ENCODE data around the gene THEM4.
"Not testable (repeated sequence)": the region's sequence is repeated elsewhere in the genome, so short reads cannot be mapped to it uniquely, and the experiment has no call there.

Gene THEM4

DNA sequence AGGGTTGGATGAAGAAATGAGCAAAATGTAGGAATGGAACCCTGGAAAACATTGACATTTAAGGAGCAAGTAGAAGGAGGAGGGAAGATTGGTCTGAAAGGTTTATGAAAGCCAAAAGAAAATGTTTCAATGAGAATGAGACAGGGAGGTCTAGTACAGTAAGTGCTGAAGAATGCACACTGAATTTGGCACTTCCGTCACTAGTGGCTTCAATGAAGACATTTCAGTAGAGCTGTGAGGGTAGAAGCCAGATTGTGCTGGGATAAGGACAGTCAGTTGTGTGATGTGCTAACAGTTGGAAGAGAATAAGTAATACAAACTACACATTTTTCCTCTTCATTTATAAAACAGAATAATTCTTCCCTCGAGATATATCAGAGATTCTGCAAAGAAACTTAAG is 17.1 kb downstream of the THEM4 start:
- DNase-seq: no peak

DNA sequence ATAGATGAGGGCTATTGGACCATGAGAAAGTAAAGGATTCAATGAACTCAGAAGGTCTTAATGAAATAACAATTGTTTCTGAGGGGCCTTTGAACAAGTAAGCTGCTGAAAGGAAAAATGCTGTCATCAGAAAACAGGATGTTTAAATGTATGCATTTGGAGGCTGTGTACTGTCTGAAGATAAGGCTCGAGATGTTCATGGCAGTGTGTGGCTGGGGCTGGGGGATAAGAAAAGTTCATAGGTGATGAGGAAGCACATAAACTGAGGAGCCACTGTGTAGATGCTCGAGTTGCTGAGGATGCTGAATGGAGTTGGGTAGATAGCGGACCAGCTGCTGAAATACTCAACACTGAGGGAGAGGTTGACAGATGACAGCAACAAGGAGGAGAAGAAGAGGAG is 17.8 kb downstream of the THEM4 start:
- DNase-seq: no peak

DNA sequence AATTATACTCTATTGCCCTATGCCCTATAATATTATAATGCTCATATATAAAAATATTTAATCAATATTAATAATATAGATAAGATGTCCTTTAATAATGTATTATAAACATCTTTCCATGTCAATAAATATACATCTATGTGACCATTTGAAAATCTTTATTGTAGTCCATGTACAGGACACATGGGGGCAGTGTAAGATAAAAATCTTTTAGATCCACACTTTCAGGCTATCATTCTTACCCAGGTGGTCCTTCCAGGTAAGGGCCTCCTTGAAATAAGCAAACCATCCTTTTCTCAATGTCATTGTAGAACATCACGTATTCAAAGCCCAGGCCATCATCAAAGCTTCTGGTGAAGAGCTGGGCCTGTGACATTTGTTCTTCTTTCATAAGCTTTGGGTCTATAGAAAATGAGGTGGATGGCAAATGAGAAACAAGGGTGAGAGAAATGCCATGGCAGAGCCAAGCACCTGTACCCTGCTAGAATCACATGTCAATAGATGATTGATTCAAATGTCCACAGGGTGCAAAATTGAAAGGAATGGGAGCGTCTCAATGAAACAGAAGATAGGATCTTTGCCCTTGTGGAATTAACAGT is 20.2 kb downstream of the THEM4 start:
- no peak for DNase-seq

DNA sequence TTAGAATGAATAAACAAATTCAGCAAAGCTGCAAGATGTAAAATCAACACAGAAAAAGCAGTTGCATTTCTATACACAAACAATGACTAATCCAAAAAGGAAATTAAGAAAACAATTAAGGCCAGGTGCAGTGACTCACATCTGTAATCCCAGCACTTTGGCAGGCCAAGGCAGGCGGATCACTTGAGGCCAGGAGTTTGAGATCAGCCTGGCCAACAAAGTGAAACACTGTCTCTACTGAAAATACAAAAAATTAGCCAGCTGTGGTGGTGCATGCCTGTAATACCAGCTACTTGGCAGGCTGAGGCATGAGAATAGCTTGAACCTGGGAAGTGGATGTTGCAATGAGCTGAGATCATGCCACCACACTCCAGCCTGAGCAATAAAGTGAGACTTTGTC is 22.3 kb downstream of the THEM4 start:
- DNase-seq: no peak

DNA sequence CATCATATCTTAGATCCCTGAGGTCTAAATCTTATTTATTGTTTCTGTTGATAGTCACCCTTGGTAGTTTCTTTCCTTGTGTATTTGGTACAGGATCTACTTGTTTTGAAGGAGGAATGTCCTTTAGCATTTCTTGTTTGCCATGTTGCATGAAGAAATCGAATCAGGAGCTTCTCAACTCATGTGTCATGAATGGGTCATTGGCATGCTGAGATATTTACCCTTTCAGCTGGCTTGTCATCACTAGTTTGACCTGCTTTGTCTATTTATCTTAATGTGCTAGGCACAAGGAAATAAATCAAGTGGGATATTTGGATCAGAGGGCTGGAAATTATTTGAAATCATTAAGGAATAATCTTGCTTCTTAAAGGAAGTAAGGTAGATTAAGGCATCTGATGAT is 23.8 kb downstream of the THEM4 start:
- no peak for DNase-seq

DNA sequence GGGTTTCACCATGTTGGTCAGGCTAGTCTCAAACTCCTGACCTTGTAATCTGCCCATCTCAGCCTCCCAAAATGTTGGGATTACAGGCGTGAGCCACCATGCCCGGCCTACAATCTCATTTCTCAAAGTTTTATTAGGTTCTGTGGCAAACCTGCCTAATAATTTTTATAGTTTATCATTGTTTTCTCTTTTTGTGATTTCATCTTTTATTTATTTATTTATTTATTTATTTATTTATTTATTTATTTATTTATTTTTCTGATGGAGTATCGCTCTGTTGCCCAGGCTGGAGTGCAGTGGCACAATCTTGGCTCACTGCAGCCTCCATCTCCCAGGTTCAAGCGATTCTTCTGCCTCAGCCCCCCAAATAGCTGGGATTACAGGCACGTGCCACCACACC is 24.4 kb downstream of the THEM4 start:
- not testable (repeated sequence) for DNase-seq

DNA sequence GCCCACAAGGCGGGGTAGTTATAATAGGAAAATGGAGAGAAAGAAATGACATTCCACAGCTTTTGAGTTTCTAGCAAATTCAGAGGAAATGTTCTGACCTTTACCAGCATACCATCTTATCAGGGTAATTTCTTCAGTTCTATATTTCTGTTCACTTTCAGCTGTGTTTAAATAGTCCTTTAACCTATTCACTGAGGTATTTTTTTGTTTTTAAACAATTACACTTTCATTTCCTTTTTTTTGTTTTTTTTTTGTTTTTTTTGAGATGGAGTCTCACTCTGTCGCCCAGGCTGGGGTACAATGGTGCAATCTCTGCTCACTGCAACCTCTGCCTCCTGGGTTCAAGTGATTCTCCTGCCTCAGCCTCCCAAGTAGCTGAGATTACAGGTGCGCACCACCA is 24.9 kb downstream of the THEM4 start:
- DNase-seq: not testable (repeated sequence)

DNA sequence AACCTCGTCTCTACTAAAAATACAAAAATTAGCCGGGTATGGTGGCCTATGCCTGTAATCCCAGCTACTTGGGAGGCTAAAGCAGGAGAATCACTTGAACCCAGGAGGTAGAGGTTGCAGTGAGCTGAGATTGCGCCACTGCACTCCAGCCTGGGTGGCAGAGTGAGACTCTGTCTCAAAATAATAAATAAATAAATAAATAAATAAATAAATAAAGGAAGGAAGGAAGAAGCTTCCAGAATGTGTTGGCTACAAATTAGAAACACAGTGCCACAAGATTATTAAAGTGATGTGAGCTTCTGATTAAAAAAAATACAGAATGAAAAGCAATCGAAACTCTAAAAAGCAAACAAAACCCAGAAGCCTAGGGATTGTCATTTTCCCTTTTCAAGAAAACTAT is 25.4 kb downstream of the THEM4 start:
- not testable (repeated sequence) for DNase-seq

GRCh38 chr1:151882918-151883317 is 26.4 kb downstream of the THEM4 start:
- not testable (repeated sequence) for DNase-seq

DNA sequence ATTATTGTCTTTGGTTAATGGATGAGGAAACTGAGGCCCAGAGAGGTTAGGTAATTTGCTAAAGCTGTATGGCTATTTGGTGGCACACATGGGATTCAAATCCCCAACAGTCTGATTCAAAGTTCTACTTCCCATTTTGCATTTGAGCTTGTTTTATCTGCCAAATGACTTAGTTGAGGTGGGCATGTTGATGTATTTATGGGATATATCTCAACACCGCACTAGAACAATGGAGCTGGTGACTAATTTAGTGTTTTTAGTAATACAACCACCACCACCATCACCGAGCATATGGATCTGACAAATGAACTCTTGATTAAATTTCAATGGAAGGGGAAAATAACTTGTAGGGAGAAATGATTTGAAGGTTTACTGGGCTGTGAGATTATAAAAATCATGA is 26.8 kb downstream of the THEM4 start:
- DNase-seq: no peak

DNA sequence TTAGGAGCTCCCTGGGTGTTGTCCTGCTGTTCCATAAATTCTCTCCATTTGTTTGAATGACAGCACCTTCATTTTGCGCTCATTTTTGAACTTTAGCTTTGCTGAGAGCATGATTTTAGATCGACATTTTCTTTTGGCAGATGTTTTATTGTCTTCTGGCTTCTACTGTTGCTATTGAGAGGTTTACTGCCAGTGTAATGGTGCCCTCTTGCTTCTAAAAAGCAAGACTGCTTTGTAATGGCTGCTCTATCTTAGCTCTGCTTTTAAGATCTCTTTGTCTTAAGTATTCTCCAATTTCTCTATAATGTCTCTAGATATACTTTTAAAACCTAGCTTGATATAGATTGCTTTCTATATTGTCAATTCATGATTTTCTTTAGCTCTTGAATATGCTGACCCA is 27.8 kb downstream of the THEM4 start:
- DNase-seq: no peak

- no peak for DNase-seq
Observed at GRCh38 chr1:151875419-151876097, 33.8 kb downstream of the THEM4 start.

DNA sequence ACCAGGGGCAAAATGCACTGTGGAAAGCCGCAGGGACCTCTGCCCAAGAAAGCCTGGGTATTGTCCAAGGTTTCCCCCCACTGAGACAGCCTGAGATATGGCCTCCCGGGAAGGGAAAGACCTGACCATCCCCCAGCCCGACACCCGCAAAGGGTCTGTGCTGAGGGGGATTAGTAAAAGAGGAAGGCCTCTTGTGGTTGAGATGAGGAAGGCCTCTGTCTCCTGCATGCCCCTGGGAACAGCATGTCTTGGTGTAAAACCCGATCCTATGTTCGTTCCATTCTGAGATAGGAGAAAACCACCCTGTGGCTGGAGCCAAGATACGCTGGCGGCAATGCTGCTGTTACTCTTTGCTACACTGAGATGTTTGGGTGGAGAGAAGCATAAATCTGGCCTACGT is 36.5 kb downstream of the THEM4 start:
- not testable (repeated sequence) for DNase-seq

GRCh38 chr1:151871284-151872030 is 37.9 kb downstream of the THEM4 start:
- DNase-seq: no peak

DNA sequence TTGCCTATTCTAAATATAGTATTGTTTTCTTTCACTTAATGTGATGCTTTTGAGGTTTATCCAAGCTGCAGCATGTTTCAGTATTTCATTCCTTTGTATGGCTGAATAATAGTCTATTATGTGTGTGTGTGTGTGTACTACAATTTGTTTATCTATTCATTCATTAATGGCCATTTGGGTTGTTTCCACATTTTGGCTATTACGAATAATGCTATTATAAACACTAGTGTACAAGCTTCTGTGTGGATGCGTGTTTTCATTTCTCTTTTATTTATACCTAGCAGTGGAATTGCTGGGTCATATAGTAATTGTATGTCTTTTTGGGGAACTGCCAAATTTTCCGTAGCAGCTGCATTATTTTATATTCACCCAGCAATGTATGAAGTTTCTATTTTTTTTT is 40.8 kb downstream of the THEM4 start:
- no peak for DNase-seq

DNA sequence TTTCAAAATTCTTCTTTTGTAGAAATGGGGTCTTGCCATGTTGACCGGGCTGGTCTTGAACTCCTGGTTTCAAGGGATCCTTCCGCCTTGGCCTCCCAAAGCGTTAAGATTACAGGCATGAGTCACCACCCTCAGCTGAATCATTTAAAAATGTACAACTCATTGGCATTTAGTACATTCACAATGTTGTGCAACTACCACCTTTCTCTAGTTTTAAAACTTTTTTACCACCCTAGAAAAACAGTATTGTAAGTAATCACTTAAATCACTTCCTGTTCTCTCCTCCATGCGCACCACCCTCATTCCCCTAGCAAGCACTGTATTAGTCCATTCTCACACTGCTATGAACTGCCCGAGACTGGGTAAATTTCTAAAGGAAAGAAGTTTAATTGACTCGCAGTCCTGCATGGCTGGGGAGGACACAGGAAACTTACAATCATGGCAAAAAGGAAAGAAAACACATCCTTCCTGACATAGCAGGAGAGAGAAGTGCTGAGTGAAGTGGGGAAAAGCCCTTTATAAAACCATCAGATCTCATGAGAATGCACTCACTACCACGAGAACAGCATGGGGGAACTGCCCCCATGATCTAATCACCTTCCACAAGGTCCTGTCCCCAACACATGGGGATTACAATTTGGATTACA is 41.4 kb downstream of the THEM4 start:
- no peak for DNase-seq

DNA sequence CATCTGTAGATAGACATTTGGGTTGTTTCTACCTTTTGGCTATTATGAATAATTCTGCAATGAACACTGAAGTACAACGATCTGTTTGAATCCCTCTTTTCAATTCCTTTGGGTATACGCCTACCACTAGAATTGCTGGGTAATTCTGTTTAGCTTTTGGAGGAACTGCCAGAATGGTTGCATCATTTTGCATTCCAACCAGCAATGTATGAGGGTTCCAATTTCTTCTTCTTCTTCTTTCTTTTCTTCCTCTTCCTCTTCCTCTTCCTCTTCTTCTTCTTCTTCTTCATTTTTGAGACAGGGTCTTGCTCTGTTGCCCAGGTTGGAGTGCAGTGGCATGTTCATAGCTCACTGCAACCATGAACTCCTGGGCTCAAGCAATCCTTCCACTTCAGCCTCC is 42.0 kb downstream of the THEM4 start:
- no peak for DNase-seq

DNA sequence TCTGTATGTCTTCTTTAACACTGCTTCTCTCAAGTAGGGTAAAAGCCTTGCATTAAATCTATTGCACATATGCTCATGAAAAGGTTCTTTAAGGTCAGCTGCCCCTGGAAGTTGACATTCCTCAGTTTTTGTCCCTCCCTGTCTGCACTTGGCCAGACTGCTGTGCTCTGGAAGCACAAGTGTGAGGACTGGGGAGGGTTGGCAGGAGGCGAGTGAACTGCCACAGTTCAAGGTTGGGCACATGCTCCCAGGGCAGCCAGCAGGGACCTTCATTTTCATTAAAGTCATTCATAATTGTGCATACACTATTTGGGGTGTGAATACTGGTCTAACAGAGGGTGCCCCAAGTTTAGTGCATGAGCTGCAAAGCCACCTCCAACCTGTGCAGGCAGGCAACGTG is 44.9 kb downstream of the THEM4 start:
- no peak for DNase-seq

GRCh38 chr1:151862604-151863003 is 46.7 kb downstream of the THEM4 start:
- DNase-seq: no peak

DNA sequence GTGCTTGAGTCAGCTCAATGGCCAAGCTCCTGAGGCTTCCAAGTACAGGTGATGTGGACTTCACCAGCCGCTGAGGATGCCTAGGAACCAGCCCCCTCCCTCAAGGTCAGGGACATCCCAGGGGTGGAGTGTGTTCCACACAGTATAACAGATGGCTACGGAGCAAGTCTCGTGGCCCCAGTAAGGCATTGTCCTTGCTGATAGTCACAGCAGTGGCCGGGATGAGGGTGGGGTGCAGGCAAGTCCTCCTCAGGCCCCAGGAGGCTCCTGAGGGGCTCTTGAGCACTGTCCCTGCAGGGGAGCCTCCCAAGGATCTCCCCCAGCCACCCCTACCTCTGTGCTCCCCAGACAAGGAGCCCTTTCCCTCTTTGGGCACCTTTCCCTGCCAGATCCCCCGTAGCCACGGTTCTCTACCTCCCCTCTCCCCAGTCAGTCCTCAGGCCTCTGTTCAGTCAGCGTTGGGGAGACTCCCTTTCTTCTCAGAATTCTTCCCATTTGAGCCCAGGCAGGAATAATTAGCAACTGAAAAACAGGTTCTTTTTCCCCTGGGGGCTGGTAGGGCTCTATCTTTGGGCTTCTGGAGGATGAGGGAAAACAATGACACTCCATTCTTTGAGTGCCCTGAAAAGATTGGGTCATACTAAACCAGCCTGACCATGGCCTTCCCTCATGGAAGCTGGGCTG is 48.7 kb downstream of the THEM4 start:
- no peak for DNase-seq

GRCh38 chr1:151859891-151860293 is 49.4 kb downstream of the THEM4 start:
- DNase-seq: no peak

DNA sequence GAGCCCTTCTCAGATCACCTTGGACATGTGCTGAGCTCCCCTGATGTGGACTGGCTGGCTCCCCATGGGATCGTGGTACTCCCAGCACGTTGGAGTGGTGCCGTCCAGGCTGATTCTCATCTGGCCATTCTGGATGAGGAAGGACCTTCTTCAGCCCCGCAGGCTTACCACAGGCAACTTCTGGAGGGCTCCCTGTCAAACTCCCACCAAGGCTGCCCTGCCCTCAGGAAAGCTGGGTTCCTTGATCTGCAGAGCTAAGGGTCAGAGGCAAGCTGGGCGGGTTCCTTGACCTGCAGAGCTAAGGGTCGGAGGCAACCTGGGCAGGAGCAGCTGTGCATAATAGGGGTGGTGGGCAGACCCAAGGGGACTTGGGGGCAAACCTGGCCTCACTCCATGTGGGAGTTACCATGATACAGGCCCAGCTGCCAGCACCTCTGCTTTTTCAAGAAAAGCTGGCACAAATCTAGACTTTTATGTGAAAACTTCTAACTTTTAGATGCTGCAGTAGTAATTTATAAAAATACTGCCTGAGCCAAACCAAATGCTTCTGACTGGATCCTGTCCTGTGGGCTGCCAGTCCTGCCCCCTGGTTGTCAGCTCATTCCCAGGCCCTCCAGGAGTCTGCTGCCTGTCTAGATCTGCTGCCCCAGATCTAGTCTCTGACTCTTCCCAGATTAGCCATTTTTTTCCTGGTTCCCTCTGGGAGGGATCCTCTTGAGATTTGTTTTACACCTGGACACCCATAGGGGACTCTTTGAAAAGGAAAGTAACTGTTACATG is 50.2 kb downstream of the THEM4 start:
- DNase-seq: no peak
